ENCODE results near the gene MEGF6.

DNA sequence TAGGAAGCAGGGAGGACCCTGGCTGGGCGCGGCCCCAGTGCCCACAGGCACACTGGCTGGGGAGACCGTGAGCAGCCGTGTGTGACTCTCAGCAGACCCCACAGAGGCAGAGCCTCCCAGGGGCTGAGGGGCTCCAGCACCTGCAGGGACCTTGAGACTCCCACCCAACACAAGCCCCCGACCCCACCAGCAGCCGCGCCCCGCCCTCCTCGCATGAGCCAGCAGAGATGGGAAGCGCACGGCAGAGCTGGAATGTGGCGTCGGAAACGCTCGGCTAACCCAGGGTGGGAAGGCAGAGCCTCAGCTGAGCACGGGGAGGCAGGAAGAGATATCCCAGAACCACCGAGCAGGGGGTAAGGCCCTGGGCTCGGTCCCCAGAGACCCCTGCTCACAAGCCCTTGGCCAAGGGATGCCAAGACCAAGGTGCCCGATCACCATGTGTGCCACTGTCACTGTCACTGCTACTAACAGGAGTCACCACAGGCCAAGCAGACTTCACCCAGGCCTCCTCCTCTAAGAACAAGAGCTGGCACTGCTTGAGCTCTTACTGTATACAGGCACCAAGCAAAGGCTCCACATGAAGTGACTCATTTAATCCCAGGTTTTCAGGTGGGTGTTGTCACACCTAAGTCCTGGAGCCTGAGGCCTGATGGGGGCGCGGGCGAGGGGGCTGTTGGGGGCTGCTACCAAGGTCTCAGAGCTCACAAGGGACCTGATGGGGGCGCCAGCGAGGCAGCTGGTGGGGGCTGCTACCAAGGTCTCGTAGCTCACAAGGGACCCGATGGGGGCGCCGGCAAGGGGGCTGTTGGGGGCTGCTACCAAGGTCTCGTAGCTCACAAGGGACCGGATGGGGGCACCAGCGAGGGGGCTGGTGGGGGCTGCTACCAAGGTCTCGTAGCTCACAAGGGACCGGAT lies 20.1 kb downstream of the MEGF6 start:
- TF ChIP-seq, protein P1, sequence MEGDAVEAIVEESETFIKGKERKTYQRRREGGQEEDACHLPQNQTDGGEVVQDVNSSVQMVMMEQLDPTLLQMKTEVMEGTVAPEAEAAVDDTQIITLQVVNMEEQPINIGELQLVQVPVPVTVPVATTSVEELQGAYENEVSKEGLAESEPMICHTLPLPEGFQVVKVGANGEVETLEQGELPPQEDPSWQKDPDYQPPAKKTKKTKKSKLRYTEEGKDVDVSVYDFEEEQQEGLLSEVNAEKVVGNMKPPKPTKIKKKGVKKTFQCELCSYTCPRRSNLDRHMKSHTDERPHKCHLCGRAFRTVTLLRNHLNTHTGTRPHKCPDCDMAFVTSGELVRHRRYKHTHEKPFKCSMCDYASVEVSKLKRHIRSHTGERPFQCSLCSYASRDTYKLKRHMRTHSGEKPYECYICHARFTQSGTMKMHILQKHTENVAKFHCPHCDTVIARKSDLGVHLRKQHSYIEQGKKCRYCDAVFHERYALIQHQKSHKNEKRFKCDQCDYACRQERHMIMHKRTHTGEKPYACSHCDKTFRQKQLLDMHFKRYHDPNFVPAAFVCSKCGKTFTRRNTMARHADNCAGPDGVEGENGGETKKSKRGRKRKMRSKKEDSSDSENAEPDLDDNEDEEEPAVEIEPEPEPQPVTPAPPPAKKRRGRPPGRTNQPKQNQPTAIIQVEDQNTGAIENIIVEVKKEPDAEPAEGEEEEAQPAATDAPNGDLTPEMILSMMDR (IDR thresholded peaks at IDR 0.05; ENCODE audit: control extremely low read depth in 1 of 3, insufficient read depth in 1 of 3, low read depth in 1 of 3, low read length in 3 of 3) = peak in 2 of 3 experiments; percentile 21 to 71; a peak in 3 of 4 replicates
- TF ChIP-seq BCL11A (IDR thresholded peaks at IDR 0.05; ENCODE audit: low read depth in 2 of 2, low read length in 2 of 2) = no peak
- no peak for TF ChIP-seq POLR2A (IDR thresholded peaks at IDR 0.05; ENCODE audit: control extremely low read depth in 1 of 2, low read depth in 2 of 2, low read length in 2 of 2)
- TF ChIP-seq, protein P2, sequence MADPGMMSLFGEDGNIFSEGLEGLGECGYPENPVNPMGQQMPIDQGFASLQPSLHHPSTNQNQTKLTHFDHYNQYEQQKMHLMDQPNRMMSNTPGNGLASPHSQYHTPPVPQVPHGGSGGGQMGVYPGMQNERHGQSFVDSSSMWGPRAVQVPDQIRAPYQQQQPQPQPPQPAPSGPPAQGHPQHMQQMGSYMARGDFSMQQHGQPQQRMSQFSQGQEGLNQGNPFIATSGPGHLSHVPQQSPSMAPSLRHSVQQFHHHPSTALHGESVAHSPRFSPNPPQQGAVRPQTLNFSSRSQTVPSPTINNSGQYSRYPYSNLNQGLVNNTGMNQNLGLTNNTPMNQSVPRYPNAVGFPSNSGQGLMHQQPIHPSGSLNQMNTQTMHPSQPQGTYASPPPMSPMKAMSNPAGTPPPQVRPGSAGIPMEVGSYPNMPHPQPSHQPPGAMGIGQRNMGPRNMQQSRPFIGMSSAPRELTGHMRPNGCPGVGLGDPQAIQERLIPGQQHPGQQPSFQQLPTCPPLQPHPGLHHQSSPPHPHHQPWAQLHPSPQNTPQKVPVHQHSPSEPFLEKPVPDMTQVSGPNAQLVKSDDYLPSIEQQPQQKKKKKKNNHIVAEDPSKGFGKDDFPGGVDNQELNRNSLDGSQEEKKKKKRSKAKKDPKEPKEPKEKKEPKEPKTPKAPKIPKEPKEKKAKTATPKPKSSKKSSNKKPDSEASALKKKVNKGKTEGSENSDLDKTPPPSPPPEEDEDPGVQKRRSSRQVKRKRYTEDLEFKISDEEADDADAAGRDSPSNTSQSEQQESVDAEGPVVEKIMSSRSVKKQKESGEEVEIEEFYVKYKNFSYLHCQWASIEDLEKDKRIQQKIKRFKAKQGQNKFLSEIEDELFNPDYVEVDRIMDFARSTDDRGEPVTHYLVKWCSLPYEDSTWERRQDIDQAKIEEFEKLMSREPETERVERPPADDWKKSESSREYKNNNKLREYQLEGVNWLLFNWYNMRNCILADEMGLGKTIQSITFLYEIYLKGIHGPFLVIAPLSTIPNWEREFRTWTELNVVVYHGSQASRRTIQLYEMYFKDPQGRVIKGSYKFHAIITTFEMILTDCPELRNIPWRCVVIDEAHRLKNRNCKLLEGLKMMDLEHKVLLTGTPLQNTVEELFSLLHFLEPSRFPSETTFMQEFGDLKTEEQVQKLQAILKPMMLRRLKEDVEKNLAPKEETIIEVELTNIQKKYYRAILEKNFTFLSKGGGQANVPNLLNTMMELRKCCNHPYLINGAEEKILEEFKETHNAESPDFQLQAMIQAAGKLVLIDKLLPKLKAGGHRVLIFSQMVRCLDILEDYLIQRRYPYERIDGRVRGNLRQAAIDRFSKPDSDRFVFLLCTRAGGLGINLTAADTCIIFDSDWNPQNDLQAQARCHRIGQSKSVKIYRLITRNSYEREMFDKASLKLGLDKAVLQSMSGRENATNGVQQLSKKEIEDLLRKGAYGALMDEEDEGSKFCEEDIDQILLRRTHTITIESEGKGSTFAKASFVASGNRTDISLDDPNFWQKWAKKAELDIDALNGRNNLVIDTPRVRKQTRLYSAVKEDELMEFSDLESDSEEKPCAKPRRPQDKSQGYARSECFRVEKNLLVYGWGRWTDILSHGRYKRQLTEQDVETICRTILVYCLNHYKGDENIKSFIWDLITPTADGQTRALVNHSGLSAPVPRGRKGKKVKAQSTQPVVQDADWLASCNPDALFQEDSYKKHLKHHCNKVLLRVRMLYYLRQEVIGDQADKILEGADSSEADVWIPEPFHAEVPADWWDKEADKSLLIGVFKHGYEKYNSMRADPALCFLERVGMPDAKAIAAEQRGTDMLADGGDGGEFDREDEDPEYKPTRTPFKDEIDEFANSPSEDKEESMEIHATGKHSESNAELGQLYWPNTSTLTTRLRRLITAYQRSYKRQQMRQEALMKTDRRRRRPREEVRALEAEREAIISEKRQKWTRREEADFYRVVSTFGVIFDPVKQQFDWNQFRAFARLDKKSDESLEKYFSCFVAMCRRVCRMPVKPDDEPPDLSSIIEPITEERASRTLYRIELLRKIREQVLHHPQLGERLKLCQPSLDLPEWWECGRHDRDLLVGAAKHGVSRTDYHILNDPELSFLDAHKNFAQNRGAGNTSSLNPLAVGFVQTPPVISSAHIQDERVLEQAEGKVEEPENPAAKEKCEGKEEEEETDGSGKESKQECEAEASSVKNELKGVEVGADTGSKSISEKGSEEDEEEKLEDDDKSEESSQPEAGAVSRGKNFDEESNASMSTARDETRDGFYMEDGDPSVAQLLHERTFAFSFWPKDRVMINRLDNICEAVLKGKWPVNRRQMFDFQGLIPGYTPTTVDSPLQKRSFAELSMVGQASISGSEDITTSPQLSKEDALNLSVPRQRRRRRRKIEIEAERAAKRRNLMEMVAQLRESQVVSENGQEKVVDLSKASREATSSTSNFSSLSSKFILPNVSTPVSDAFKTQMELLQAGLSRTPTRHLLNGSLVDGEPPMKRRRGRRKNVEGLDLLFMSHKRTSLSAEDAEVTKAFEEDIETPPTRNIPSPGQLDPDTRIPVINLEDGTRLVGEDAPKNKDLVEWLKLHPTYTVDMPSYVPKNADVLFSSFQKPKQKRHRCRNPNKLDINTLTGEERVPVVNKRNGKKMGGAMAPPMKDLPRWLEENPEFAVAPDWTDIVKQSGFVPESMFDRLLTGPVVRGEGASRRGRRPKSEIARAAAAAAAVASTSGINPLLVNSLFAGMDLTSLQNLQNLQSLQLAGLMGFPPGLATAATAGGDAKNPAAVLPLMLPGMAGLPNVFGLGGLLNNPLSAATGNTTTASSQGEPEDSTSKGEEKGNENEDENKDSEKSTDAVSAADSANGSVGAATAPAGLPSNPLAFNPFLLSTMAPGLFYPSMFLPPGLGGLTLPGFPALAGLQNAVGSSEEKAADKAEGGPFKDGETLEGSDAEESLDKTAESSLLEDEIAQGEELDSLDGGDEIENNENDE (IDR thresholded peaks at IDR 0.05; ENCODE audit: insufficient replicate concordance, low read length) = no peak

Measured in H1 (cell line).